Measurements from ENCODE around the gene HOXD13.

HOXD13 gene

DNA sequence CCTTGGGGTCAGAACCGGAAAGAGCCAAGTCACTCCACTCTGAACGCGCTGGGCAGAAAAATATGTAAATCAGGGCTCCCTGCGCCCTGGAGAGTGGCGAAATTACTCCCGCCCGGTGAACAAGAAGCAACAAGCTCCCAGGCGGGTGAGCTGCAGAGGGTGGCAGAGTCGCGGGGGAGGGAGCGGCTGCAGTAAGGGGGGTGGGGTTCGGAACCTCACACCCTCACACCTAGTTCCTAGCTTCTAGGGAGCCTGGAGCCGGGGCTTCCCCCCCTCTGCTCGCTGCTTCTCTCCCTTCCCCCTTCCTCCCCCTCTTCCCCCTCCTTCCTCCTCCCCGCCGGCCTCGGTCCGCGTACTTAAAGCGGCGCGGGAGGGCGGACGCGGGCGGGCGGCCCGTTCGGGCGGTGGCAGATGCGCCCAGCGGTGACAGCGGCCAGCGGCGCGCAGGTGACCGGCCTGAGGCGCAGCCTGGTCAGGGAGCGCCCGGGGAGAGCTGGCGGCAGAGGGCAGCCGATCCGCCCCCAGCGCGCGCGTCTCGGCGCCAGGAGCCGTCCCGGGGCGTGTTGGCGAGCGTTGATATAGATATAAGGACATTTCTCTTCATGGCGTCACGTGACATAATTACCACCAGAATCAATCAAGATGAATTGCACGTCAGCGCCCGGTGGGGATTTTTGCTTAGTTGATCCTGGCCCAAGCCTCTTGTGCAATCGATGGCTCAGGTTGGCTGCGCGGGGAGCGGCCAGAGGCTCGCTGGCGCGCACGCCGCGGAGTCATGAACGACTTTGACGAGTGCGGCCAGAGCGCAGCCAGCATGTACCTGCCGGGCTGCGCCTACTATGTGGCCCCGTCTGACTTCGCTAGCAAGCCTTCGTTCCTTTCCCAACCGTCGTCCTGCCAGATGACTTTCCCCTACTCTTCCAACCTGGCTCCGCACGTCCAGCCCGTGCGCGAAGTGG lies 14.3 kb downstream of the HOXD13 start, which contains the start of gene HOXD11 (continued):
- TF ChIP-seq, protein P1, sequence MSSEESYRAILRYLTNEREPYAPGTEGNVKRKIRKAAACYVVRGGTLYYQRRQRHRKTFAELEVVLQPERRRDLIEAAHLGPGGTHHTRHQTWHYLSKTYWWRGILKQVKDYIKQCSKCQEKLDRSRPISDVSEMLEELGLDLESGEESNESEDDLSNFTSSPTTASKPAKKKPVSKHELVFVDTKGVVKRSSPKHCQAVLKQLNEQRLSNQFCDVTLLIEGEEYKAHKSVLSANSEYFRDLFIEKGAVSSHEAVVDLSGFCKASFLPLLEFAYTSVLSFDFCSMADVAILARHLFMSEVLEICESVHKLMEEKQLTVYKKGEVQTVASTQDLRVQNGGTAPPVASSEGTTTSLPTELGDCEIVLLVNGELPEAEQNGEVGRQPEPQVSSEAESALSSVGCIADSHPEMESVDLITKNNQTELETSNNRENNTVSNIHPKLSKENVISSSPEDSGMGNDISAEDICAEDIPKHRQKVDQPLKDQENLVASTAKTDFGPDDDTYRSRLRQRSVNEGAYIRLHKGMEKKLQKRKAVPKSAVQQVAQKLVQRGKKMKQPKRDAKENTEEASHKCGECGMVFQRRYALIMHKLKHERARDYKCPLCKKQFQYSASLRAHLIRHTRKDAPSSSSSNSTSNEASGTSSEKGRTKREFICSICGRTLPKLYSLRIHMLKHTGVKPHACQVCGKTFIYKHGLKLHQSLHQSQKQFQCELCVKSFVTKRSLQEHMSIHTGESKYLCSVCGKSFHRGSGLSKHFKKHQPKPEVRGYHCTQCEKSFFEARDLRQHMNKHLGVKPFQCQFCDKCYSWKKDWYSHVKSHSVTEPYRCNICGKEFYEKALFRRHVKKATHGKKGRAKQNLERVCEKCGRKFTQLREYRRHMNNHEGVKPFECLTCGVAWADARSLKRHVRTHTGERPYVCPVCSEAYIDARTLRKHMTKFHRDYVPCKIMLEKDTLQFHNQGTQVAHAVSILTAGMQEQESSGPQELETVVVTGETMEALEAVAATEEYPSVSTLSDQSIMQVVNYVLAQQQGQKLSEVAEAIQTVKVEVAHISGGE (tag by site-specific recombination; conservative IDR thresholded peaks at IDR 0.05; ENCODE audit: low read depth) = no peak
- TF ChIP-seq ZFP37 (tag by site-specific recombination; IDR thresholded peaks at IDR 0.05) (peak; percentile 85; the same call in 1 of the 2 replicates), ZNF76 (tag by site-specific recombination; IDR thresholded peaks at IDR 0.05; ENCODE audit: borderline replicate concordance, low read depth) (no peak), ZBTB8A (tag by site-specific recombination; IDR thresholded peaks at IDR 0.05) (peak; percentile 95), ZIC2 (tag by site-specific recombination; IDR thresholded peaks at IDR 0.05) (peak; percentile 76), ZNF248 (tag by site-specific recombination; IDR thresholded peaks at IDR 0.05) (no peak), ZNF837 (tag by site-specific recombination; IDR thresholded peaks at IDR 0.05) (0 out of 2 replicates have a peak, but pooled peaks have one; percentile 49), ZNF16 (tag by site-specific recombination; IDR thresholded peaks at IDR 0.05; ENCODE audit: low read depth) (no peak), ZNF571 (tag by site-specific recombination; IDR thresholded peaks at IDR 0.05) (no peak), ZNF354C (tag by site-specific recombination; IDR thresholded peaks at IDR 0.05; ENCODE audit: borderline replicate concordance, low read depth) (no peak), ZNF175 (tag by site-specific recombination; IDR thresholded peaks at IDR 0.05) (no peak), ZNF776 (tag by site-specific recombination; IDR thresholded peaks at IDR 0.05; ENCODE audit: borderline replicate concordance) (no peak), ZBTB1 (tag by site-specific recombination; IDR thresholded peaks at IDR 0.05) (no peak), ZNF394 (tag by site-specific recombination; IDR thresholded peaks at IDR 0.05; ENCODE audit: borderline replicate concordance) (peak; percentile 16), ZNF623 (tag by site-specific recombination; IDR thresholded peaks at IDR 0.05) (no peak), SCRT2 (tag by site-specific recombination; IDR thresholded peaks at IDR 0.05) (peak; percentile 97), ZNF266 (tag by site-specific recombination; IDR thresholded peaks at IDR 0.05; ENCODE audit: low read depth) (no peak), ZNF658 (tag by site-specific recombination; IDR thresholded peaks at IDR 0.05) (no peak), EGR2 (tag by site-specific recombination; IDR thresholded peaks at IDR 0.05; ENCODE audit: low read depth) (peak; percentile 47)
- TF ChIP-seq, protein P2, sequence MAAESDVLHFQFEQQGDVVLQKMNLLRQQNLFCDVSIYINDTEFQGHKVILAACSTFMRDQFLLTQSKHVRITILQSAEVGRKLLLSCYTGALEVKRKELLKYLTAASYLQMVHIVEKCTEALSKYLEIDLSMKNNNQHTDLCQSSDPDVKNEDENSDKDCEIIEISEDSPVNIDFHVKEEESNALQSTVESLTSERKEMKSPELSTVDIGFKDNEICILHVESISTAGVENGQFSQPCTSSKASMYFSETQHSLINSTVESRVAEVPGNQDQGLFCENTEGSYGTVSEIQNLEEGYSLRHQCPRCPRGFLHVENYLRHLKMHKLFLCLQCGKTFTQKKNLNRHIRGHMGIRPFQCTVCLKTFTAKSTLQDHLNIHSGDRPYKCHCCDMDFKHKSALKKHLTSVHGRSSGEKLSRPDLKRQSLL (tag by site-specific recombination; IDR thresholded peaks at IDR 0.05) = peak; percentile 97
- TF ChIP-seq, protein P3, sequence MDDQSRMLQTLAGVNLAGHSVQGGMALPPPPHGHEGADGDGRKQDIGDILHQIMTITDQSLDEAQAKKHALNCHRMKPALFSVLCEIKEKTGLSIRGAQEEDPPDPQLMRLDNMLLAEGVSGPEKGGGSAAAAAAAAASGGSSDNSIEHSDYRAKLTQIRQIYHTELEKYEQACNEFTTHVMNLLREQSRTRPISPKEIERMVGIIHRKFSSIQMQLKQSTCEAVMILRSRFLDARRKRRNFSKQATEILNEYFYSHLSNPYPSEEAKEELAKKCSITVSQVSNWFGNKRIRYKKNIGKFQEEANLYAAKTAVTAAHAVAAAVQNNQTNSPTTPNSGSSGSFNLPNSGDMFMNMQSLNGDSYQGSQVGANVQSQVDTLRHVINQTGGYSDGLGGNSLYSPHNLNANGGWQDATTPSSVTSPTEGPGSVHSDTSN (CRISPR knock-in tag; IDR thresholded peaks at IDR 0.05) = 0 out of 2 replicates have a peak, but pooled peaks have one; percentile 13
- TF ChIP-seq, protein P4, sequence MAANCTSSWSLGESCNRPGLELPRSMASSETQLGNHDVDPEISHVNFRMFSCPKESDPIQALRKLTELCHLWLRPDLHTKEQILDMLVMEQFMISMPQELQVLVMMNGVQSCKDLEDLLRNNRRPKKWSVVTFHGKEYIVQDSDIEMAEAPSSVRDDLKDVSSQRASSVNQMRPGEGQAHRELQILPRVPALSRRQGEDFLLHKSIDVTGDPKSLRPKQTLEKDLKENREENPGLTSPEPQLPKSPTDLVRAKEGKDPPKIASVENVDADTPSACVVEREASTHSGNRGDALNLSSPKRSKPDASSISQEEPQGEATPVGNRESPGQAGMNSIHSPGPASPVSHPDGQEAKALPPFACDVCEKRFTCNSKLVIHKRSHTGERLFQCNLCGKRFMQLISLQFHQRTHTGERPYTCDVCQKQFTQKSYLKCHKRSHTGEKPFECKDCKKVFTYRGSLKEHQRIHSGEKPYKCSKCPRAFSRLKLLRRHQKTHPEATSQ (tag by site-specific recombination; IDR thresholded peaks at IDR 0.05) = no peak
- TF ChIP-seq, protein P5, sequence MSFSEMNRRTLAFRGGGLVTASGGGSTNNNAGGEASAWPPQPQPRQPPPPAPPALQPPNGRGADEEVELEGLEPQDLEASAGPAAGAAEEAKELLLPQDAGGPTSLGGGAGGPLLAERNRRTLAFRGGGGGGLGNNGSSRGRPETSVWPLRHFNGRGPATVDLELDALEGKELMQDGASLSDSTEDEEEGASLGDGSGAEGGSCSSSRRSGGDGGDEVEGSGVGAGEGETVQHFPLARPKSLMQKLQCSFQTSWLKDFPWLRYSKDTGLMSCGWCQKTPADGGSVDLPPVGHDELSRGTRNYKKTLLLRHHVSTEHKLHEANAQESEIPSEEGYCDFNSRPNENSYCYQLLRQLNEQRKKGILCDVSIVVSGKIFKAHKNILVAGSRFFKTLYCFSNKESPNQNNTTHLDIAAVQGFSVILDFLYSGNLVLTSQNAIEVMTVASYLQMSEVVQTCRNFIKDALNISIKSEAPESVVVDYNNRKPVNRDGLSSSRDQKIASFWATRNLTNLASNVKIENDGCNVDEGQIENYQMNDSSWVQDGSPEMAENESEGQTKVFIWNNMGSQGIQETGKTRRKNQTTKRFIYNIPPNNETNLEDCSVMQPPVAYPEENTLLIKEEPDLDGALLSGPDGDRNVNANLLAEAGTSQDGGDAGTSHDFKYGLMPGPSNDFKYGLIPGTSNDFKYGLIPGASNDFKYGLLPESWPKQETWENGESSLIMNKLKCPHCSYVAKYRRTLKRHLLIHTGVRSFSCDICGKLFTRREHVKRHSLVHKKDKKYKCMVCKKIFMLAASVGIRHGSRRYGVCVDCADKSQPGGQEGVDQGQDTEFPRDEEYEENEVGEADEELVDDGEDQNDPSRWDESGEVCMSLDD (tag by site-specific recombination; IDR thresholded peaks at IDR 0.05) = no peak; the same call in 1 of the 2 replicates
- TF ChIP-seq, protein P6, sequence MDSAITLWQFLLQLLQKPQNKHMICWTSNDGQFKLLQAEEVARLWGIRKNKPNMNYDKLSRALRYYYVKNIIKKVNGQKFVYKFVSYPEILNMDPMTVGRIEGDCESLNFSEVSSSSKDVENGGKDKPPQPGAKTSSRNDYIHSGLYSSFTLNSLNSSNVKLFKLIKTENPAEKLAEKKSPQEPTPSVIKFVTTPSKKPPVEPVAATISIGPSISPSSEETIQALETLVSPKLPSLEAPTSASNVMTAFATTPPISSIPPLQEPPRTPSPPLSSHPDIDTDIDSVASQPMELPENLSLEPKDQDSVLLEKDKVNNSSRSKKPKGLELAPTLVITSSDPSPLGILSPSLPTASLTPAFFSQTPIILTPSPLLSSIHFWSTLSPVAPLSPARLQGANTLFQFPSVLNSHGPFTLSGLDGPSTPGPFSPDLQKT (IDR thresholded peaks at IDR 0.05; ENCODE audit: borderline replicate concordance, low read depth, low read length) = no peak
- TF ChIP-seq, protein P7, sequence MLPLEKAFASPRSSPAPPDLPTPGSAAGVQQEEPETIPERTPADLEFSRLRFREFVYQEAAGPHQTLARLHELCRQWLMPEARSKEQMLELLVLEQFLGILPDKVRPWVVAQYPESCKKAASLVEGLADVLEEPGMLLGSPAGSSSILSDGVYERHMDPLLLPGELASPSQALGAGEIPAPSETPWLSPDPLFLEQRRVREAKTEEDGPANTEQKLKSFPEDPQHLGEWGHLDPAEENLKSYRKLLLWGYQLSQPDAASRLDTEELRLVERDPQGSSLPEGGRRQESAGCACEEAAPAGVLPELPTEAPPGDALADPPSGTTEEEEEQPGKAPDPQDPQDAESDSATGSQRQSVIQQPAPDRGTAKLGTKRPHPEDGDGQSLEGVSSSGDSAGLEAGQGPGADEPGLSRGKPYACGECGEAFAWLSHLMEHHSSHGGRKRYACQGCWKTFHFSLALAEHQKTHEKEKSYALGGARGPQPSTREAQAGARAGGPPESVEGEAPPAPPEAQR (tag by site-specific recombination; IDR thresholded peaks at IDR 0.05) = no peak
